Activated T-cell treated with anti-CD3 and anti-CD28 coated beads, Interleukin-2, amount 50 U/mL, for 4 hours (primary cell): ENCODE measurements around the gene DMC1. TPM values are rescaled to one million over a fixed set of nuclear protein-coding genes. Genes with fewer than 3 reads are reported as not detected.
A peak's percentile ranks its signal among the peaks of the same experiment; 100 is the strongest.
"Not testable (repeated sequence)": the region's sequence is repeated elsewhere in the genome, so short reads cannot be mapped to it uniquely, and the experiment has no call there.

Source experiments
- ATAC-seq, 2 donors: fragments of 200-7000 bp; cut with Tn5 transposase; one replicate each; pipeline ENCODE4 v1.10.0; 2021
- DNase-seq: peaks from one replicate; pipeline ENCODE4 v3.0.0-alpha.2; 2020
- H3K27me3 Mint-ChIP-seq: one replicate; pipeline ENCODE4 v1.8.0; 2021; ENCODE audit warnings: low read depth, mixed read lengths
- H3K36me3 Mint-ChIP-seq: one replicate; pipeline ENCODE4 v1.8.0; 2022; ENCODE audit warnings: mixed read lengths; ENCODE audit not compliant: insufficient read depth
- H3K4me1 Mint-ChIP-seq: one replicate; pipeline ENCODE4 v1.8.0; 2021; ENCODE audit warnings: low read depth, mixed read lengths
- H3K4me3 Mint-ChIP-seq: one replicate; pipeline ENCODE4 v1.8.0; 2021; ENCODE audit warnings: mild to moderate bottlenecking, moderate library complexity, mixed read lengths
- H3K9me3 Mint-ChIP-seq: one replicate; pipeline ENCODE4 v1.8.0; 2021; ENCODE audit warnings: mixed read lengths
- total RNA-seq, 3 donors: library from RNA; stranded (reverse); gene quantifications; one replicate each; pipeline ENCODE4 v1.2.1, GENCODE V29; 2021

The DMC1 gene
- total RNA-seq, 3 donors from 2014 or later, result 1.9 to 3.0 (median 2.4) TPM

GRCh38 chr22:38599466-38599865, 29.5 kb upstream of the DMC1 start:
- Mint-ChIP-seq H3K4me1 (no peaks in the 10 kb centered on the region), H3K4me3 (no peak overlapping the region), H3K27me3 (peaks cover 9% of the 10 kb centered on the region), H3K9me3 (no peaks in the 10 kb centered on the region), H3K36me3 (no peaks in the 10 kb centered on the region)
- DNase-seq (no peak), ATAC-seq (no peak)

GRCh38 chr22:38582923-38583322, 12.9 kb upstream of the DMC1 start:
- ATAC-seq, H3K27me3 Mint-ChIP-seq, H3K9me3 Mint-ChIP-seq, H3K36me3 Mint-ChIP-seq, H3K4me1 Mint-ChIP-seq, H3K4me3 Mint-ChIP-seq, DNase-seq: not testable (repeated sequence)

- ATAC-seq, result no peak
- Mint-ChIP-seq H3K36me3 (no peaks in the 10 kb centered on the region), H3K4me1 (no peaks in the 10 kb centered on the region), H3K9me3 (no peaks in the 10 kb centered on the region), H3K27me3 (peaks cover 4% of the 10 kb centered on the region), H3K4me3 (no peak overlapping the region)
- no peak for DNase-seq
Observed at GRCh38 chr22:38578505-38578904, 8.5 kb upstream of the DMC1 start.

- H3K9me3 Mint-ChIP-seq, result no peaks in the 10 kb centered on the region
- H3K4me3 Mint-ChIP-seq, result no peak overlapping the region
- H3K27me3 Mint-ChIP-seq, result no peaks in the 10 kb centered on the region
- ATAC-seq, result no peak
- H3K4me1 Mint-ChIP-seq, result peaks cover 17% of the 10 kb centered on the region
- DNase-seq, result peak; percentile 16
- no peaks in the 10 kb centered on the region for H3K36me3 Mint-ChIP-seq
Observed at GRCh38 chr22:38572065-38572464, 2.1 kb upstream of the DMC1 start.

GRCh38 chr22:38570779-38571364, 889 bp upstream of the DMC1 start:
- Mint-ChIP-seq H3K9me3 (no peaks in the 10 kb centered on the region), H3K4me3 (peak overlapping the region; percentile 87), H3K27me3 (no peaks in the 10 kb centered on the region), H3K4me1 (peaks cover 17% of the 10 kb centered on the region), H3K36me3 (no peaks in the 10 kb centered on the region)
- DNase-seq, result peak; percentile 16
- peak in 1 of 2 donors; percentile 19 for ATAC-seq

GRCh38 chr22:38569181-38569971, 607 bp downstream of the DMC1 start:
- Mint-ChIP-seq H3K4me3 (peak overlapping the region; percentile 86), H3K9me3 (no peaks in the 10 kb centered on the region), H3K4me1 (peaks cover 17% of the 10 kb centered on the region), H3K36me3 (no peaks in the 10 kb centered on the region), H3K27me3 (no peaks in the 10 kb centered on the region)
- DNase-seq, result no peak
- peak; percentile 0 to 1 for ATAC-seq

GRCh38 chr22:38567531-38568285, 2.3 kb downstream of the DMC1 start:
- Mint-ChIP-seq H3K4me3 (no peak overlapping the region), H3K27me3 (no peaks in the 10 kb centered on the region), H3K4me1 (peaks cover 17% of the 10 kb centered on the region), H3K36me3 (no peaks in the 10 kb centered on the region), H3K9me3 (no peaks in the 10 kb centered on the region)
- DNase-seq (no peak), ATAC-seq (no peak)

- no peaks in the 10 kb centered on the region for H3K36me3 Mint-ChIP-seq
- no peaks in the 10 kb centered on the region for H3K27me3 Mint-ChIP-seq
- ATAC-seq (no peak), DNase-seq (no peak)
- H3K4me1 Mint-ChIP-seq, result peaks cover 17% of the 10 kb centered on the region
- H3K4me3 Mint-ChIP-seq, result no peak overlapping the region
- H3K9me3 Mint-ChIP-seq, result no peaks in the 10 kb centered on the region
Observed at GRCh38 chr22:38566726-38567504, 3.1 kb downstream of the DMC1 start.

GRCh38 chr22:38565441-38565840, 4.5 kb downstream of the DMC1 start:
- ATAC-seq (no peak), DNase-seq (no peak)
- H3K36me3 Mint-ChIP-seq, result no peaks in the 10 kb centered on the region
- no peaks in the 10 kb centered on the region for H3K9me3 Mint-ChIP-seq
- no peak overlapping the region for H3K4me3 Mint-ChIP-seq
- H3K4me1 Mint-ChIP-seq, result peaks cover 5% of the 10 kb centered on the region
- H3K27me3 Mint-ChIP-seq, result no peaks in the 10 kb centered on the region

- no peak for DNase-seq
- Mint-ChIP-seq H3K9me3 (no peaks in the 10 kb centered on the region), H3K27me3 (no peaks in the 10 kb centered on the region), H3K36me3 (no peaks in the 10 kb centered on the region), H3K4me3 (no peak overlapping the region), H3K4me1 (peaks cover 2% of the 10 kb centered on the region)
- ATAC-seq, result no peak
Observed at GRCh38 chr22:38564669-38565068, 5.3 kb downstream of the DMC1 start.

GRCh38 chr22:38554281-38554680, 15.7 kb downstream of the DMC1 start:
- ATAC-seq (no peak), DNase-seq (no peak)
- Mint-ChIP-seq H3K4me1 (no peaks in the 10 kb centered on the region), H3K4me3 (no peak overlapping the region), H3K27me3 (no peaks in the 10 kb centered on the region), H3K9me3 (no peaks in the 10 kb centered on the region), H3K36me3 (no peaks in the 10 kb centered on the region)

GRCh38 chr22:38549101-38549894, 20.7 kb downstream of the DMC1 start:
- no peak for ATAC-seq
- Mint-ChIP-seq H3K4me1 (no peaks in the 10 kb centered on the region), H3K4me3 (no peak overlapping the region), H3K27me3 (no peaks in the 10 kb centered on the region), H3K9me3 (peaks cover 2% of the 10 kb centered on the region), H3K36me3 (no peaks in the 10 kb centered on the region)
- no peak for DNase-seq

GRCh38 chr22:38540701-38541100, 29.3 kb downstream of the DMC1 start:
- DNase-seq (no peak), ATAC-seq (no peak)
- Mint-ChIP-seq H3K36me3 (no peaks in the 10 kb centered on the region), H3K27me3 (no peaks in the 10 kb centered on the region), H3K9me3 (peaks cover 17% of the 10 kb centered on the region), H3K4me1 (no peaks in the 10 kb centered on the region), H3K4me3 (no peak overlapping the region)
